ENCODE results near the gene MOAP1. TPM values are rescaled to one million over a fixed set of nuclear protein-coding genes. Genes with fewer than 3 reads are reported as not detected.
"Not testable (repeated sequence)": the region's sequence is repeated elsewhere in the genome, so short reads cannot be mapped to it uniquely, and the experiment has no call there.

MOAP1 gene, protein sequence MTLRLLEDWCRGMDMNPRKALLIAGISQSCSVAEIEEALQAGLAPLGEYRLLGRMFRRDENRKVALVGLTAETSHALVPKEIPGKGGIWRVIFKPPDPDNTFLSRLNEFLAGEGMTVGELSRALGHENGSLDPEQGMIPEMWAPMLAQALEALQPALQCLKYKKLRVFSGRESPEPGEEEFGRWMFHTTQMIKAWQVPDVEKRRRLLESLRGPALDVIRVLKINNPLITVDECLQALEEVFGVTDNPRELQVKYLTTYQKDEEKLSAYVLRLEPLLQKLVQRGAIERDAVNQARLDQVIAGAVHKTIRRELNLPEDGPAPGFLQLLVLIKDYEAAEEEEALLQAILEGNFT
- total RNA-seq (2014; rRNA removed; shearing (Covaris generic)): 9.8 and 10.9 TPM in 2 replicates

DNA sequence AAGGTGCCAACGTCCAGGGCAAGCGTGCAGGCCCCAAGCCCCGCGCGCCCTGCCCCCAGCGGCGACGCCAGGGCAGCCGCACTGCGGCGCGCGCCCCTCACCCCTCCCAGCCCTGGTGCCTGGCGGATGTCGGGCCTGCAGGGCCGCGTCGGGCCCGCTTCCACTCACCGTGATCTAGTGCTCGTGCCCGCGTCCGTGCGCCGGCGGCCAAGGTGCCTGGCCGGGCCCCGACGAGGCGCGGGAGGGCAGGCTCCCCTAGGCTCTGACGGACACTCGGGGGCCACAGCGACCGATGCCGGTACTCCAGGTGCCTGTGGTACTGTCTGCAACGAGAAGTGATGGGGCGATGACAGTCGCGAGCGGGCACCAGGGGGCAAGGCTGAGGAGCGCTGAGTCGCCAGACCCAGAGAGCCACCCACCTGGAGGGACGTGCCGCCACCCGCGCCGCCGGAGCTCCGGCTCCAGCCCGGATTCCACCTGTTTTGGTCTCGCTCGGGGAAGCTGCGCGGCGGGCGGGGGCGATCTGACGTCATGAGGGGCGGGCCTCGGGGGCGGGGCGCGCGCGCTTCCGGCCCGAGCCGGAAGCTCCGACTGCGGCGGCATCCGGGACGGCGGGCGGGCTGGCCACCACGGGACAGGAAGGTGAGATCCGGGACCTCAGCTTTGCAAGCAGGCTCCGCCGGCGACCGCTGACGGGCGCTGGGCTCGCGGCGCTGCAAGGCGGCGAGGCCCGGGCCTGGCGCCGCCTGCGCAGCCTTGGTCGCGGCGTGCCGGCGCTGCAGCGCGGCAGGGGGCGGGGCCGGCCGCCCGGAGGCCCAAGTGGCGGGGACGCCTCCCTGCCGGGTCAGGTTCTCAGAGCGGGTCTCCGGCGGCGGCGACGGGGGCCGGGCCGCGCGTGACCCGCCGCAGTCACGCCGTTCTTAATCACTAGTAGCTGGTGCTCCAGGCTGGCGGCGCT is at the start of gene MOAP1, which contains the start of gene LYSET:
TSS of gene MOAP1 (minus strand) at position 507 of the 958 bp plus-strand sequence. CDS start 655 bp downstream, outside the sequence.
TSS of gene LYSET (plus strand) at position 927 of the 958 bp plus-strand sequence. CDS start 89 bp downstream, outside the sequence.
- peak; percentile 72 for DNase-seq (ENCODE audit: low read depth)

DNA sequence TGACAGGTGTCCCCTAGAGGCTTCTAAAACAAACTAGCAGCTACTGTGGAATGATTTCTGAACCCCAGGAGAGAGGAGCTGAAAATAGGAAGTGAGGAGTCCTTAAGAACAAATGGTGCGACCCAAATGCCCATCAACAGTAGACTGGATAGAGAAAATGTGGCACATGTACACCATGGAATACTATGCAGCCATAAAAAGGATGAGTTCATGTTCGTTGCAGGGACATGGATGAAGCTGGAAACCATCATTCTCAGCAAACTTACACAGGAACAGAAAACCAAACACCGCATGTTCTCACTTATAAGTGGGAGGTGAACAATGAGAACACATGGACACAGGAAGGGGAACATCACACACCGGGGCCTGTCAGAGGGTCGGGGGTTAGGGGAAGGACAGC is 48.4 kb upstream of the MOAP1 start:
- not testable (repeated sequence) for DNase-seq (ENCODE audit: low read depth)

DNA sequence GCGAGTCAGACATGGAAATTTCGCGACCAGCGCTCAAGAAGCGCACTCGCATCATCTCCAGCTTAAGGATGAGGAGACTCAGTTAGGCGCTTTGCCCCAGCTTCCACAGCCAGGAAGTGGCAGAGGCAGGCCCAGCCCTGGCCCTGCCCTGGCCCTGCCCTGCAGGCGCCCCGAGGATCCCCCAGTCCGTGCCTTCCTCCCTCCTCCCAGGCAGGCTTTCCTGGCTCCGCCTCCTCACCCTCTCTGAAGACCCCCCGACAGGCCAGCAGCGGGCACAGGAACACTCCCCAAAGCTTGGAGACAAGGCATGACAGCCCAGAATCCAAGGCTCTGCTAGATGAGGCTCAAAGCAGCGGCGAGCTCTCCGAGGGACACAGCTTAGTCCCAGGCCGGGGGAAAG is 47.5 kb upstream of the MOAP1 start:
- DNase-seq (ENCODE audit: low read depth): no peak

DNA sequence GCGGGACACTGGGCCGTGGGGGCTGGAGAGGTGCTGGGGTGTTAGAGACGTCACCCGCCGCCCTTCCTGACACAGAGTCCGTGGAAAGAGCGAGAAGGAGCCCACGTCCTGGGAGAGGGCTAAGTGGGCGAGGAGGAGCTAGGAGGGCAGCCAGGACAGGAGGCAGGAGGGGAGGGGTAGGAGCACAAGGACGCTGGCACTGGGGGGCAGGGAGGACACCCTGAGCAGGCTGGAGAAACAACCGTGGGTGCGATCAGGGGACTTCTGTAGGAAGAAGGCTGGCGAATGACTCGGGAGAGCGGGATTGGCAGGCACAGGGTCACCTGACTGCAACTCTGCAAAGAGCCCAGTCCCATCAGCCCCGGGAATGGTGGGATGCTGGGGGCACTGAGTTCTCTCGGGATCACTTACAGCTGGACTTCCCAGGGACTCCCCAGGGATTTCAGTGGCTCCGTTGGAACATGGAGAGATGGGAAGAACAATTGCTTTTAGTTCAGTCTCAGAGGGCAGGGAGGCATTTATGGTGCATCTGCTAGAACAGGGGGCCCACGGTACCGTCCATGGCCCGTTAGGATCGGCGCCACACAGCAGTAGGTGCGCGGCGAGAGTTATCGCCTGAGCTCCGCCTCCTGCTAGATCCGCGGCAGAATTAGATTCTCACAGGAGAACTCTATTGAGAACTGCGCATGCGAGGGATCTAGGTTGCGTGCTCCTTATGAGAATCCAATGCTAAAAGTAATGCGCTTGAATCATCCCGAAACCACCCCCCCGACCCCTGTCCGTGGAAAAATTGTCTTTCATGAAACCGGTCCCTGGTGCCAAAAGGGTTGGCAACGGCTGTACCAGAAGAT is 46.7 kb upstream of the MOAP1 start:
- peak; percentile 40 for DNase-seq (ENCODE audit: low read depth)

DNA sequence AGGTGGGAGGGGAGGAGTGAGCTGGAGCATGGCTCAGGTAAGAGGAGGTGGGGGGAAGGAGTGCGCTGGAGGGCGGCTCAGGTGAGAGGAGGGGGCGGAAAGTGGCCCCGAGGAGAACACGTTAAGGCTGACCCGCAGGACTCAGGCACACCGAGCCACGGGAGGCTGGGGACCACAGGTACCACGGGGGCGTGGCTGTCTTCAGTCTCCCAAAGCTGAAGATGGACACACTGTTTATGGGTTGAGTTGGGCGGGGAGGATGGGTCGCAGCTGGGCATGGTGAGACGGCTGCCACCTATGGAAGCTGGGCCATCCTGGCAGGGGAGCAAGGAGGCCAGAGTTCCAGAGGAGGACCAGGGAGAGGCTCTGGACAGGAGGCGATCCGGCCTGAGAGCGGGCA is 45.8 kb upstream of the MOAP1 start:
- no peak for DNase-seq (ENCODE audit: low read depth)

DNA sequence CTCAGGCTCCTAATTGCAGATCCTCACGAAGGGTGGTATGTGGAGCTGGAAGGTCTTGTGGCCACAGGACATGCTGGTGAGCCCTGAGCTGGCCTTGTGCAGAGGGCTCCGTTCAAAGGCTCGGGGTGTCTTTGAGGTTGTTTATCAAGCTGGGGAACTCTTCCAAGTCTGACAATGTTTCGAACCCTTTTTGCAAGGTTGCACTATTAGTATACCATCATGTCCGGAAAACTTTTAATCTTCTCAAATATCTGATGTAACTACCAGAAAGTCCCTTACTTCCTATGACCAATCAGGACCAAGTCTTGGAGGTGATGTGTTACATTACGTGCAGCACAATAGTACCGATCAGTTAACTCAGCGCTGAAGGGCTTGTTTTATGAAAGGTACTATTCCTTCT is 43.9 kb upstream of the MOAP1 start:
- DNase-seq (ENCODE audit: low read depth): no peak

DNA sequence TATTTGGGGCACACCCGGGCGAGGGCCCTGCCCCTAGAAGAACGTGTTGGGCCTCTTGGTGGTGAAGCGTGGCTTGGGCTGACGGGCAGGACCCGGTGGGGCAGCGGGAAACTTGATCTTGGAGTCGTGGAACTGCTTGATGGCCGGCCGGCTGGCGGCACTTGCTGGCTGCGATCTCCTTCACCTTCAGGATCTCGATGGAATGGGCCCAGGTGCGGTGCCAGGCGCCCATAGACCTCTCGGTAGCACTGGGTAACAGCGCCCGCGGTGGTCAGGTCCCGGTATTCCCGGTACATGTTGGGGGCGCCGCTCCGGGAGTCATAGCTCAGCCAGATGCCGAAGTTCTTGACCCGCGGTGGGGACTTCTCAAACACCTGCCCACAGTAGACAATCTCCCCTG is 38.9 kb upstream of the MOAP1 start:
- DNase-seq (ENCODE audit: low read depth): no peak

DNA sequence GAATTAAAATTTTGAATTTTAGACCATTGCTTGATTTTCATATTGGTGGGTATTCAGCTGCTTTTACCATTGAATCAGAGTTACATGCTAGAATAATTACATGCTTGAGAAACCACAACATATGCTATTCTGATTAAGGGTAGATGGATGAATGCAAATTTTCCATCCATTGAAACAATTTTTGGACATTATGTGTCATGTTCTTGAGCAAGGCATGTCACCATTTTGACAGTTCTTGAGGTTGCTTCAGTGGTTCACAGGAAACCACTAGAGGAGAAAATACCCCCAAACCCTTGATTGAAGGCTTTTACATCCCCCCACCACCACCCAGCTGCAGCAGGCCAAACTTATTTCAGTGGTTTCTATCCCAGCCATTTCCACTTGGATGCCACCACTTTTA is 35.8 kb upstream of the MOAP1 start:
- no peak for DNase-seq (ENCODE audit: low read depth)

DNA sequence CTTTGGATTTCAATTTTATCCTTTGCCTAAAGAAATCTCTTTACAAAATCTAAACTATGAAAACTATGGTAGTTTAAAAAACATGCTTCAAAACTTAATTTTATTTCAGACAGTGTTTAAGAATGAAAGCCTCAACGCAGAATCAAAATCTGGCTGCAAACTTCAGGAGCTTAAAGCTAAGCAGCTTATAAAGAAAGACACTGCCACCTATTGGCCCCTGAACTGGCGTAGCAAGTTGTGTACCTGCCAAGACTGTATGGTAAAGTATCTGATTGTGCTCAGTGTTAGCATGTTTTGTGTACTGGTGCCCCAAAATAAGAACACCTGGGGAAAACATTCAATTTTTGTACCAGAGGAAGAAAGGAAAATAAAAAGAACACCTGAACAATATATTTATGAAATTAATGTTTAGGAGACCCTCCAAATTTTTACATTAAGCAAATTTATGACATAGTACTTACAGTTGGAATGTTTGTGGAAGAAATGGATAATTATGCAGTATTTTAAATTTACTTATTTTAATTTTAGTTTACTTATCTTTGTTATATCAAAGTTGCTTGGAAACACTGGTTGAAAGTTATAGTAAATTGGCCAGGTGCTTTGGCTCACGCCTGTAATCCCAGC is 34.5 kb upstream of the MOAP1 start:
- peak; percentile 51 for DNase-seq (ENCODE audit: low read depth)

DNA sequence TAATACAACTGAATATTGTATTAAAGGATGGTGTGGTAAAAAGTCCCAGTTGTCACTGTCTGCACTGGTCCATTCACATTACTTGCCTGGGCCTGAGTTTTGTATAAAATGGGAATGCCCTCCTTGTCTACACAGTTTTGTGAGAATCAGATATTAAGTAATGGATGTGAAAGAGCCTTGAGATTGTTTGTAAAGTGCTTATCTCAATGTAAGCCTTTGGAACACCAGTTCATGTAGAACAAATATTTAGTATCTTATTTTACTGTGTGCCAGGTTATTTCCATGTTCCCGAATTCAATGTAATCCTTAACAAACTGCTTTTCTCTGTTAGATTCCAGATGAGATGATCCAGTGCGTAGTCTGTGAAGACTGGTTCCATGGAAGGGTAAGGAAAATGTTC is 29.9 kb upstream of the MOAP1 start:
- DNase-seq (ENCODE audit: low read depth): no peak

DNA sequence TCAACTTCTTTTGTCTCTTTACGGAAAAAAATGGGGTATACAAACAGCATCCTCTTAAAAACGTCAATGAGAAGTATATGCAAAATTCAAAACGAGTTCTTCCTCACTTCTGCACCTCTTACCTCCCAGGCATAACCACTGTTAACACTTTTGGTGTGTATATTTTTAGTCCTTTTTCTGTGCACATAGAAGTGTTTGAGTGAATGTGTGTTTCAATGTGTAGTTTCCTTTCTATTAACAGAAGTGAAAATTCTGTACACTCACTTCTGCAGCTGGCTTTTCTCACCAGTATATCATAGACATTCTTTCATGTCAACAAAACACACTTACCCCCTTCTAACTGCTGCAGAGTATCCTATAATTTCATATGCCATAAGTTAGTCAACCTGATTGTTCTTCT is 27.7 kb upstream of the MOAP1 start:
- no peak for DNase-seq (ENCODE audit: low read depth)

DNA sequence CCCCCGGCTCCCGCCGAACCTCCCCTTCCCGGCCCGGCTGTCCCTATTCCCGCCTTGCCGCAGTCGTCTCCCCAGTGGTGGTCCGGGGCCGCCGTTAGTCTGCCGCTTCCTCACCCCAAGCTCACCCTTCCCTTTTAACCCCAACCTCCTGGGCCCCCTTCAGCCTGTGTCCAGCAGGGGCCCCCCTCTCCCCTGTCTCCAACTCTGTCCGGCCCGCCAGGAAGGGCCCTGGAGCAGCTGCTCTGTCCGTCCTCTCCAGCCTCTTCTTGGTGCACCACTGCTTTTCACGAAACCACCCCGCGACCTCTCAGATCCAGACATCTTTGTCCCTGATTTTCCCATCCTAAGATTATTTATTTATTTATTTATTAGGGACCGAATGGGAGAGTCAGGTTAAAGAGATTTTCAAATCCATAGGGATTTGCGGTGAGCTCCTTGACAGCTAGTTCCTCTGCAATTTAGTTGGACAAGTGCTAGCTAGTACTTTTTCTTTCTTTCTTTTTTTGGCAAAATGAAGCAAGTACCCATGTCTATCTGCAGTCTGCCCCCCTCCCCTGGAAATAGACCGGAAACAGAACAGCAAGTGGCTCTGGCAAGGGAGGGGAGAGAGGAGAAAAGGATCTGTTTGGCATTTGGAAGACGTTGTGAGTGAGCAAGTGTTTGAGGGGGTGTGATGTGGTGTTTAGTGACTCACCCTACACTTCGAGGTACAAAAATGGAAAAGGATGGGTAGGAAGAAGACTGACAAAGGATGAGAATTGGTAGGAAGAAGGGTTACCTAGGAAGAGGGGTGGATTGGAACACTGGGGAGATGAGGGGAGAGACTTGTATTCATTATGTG is 23.0 kb upstream of the MOAP1 start:
- peak; percentile 59 for DNase-seq (ENCODE audit: low read depth)

DNA sequence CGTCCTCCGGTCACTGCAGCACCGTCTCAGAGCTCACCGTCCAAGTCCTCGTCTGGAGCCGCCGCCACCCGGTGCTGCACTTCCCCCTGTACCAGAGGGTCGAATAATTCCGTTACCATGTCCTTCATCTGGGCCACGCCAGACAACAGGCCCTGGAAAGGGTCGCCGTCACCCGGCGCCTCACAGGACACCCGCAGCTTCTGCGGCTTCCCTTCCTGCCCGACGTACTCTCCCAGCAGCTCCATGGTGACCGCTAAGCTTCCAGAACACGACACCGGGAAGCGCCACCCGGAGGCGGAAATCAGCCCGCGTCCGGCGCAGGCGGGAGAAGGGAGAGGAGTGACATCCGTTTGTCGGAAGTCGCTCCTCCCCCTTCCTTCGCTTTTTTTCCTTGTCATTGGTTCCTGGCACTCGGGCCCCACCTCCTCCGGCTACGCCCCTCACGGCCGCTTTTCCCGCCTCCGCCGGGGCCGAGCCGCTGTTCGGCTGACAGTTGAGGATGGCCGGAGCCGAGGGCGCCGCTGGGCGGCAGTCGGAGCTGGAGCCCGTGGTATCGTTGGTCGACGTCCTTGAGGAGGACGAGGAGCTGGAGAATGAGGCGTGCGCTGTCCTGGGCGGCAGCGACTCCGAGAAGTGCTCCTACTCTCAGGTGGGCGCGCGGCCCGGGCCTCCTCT is 22.2 kb upstream of the MOAP1 start, which contains the start of the genes GON7 and UBR7:
TSS of gene GON7 (minus strand) at position 273 of the 675 bp plus-strand sequence. CDS start at position 245, 28 bp downstream.
TSS of gene UBR7 (plus strand) at position 464 of the 675 bp plus-strand sequence. CDS start at position 500, 36 bp downstream.
- peak; percentile 96 for DNase-seq (ENCODE audit: low read depth)

DNA sequence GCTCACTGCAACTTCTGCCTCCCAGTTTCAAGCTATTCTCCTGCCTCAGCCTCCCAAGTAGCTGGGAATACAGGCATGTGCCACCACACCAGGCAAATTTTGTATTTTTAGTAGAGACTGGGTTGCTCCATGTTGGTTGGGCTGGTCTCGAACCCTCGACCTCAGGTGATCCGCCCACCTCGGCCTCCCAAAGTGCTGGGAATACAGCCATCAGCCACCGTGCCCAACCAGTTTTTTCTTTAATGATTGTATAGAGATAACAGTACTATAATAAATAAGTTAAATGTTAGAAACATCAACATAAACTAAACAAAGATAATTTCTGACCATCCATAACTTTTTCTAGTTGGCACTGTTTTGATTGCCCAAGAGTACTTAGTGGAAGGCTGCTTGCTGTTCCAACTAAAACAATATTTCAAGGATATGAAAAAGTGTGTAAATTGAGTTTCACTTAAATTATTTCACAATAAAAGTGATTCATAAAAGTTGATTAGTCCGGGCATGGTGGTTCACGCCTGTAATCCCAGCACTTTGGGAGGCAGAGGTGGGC is 16.5 kb upstream of the MOAP1 start:
- no peak for DNase-seq (ENCODE audit: low read depth)

DNA sequence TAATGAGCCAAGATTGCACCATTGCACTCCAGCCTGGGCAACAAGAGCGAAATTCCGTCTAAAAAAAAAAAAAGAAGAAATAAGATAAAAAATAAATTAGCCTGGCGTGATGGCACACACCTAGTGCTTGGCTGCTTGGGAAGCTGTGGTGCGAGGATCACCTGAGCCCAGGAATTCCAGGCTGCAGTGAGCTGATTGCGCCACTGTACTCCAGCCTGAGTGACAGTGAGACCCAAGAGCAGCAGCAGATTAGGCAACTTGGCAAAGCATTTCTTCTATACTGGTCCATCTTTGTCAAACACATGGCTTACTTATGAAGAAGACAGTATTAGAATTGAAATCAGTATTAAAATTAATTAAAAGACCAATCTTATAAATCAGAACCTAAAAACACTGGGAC is 15.9 kb upstream of the MOAP1 start:
- DNase-seq (ENCODE audit: low read depth): no peak

DNA sequence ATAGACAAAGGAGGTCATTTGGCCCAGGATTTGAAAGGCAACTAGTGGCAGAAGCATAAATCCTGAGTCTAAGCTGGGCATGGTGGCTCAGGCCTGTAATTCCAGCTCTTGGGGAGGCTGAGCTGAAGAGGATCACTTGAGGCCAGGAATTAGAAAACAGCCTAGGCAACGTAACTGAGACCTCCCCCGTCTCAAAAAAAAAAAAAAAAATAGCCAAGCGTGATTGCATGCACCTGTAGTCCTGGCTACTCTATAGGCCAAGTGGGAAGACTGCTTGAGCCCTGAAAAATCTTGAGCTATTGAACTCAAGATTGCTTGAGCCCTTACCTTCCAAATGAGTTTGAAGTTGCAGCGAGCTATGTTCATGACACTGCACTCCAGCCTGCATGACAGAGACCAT is 14.3 kb upstream of the MOAP1 start:
- DNase-seq (ENCODE audit: low read depth): no peak

DNA sequence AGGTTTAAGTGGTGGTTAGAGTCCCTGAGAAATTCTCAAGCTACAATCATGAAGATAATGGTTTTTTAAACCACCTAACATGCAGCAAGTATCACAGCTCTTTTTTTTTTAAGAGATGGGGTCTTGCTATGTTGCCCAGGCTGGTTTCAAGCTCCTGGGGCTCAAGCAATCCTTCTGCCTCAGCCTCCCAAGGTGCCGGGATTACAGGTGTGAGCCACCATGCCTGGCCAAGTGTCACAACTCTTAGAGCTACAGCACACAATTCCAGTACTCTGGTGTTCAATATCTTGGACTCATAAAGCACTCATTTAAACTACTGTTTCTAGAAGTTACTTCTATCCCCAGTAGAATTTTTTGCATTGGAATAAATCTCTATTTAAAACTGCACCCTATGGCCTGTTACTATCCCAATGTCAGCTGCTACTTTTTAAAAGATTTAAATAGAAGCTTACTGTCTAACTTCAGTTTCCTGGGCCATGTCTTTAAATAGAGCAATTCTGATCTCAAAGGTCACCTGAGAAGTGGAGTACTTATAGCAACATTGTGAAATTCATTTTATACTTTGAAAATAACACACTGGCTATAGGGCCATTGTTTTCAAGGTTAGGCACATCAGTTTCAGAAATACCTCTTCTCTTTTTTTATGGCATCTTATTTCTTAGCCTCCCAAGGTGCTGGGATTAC is 10.8 kb upstream of the MOAP1 start:
- no peak for DNase-seq (ENCODE audit: low read depth)

DNA sequence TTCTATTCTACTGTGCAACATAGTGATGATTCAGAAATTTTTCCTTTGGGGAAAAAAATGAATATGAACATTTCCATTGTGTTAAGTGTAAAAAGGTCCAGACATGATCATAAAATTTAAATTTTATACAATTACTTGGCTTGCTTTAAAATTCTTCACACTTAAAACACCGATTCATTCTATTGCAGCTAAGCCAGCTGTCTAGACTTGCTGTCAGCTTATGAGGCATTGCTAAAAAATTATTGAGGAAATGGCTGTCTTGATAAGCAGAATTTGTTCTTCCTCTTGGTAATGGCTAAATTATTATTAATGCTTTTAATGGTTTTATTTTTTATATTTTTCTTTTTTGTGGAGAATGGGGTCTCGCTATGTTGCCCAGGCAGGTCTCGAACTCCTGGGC is 2.3 kb upstream of the MOAP1 start:
- no peak for DNase-seq (ENCODE audit: low read depth)

DNA sequence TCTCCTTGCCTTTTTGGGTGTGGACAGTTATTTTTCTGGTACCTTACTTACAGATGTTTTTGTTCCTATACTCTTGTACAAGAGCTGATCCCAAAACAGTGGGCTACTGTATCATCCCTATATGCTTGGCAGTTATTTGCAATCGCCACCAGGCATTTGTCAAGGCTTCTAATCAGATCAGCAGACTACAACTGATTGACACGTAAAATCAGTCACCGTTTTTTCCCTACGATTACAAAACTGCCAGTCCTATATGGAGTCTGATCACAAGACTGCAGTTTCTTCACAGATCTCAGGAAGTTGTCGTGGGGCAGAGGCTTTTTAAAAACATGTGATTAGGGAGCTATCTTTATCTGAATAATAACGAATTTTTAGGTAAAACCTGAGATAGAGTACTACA is 1.8 kb upstream of the MOAP1 start:
- DNase-seq (ENCODE audit: low read depth): no peak

Data from M059J (cell line).